Cardiac muscle cell (in vitro differentiated cells and primary cell): ENCODE data around the gene MPPE1. TPM values are rescaled to one million over a fixed set of nuclear protein-coding genes. Genes with fewer than 3 reads are reported as not detected.

Source experiments
- DNase-seq, 2 donors: peaks; one replicate each; pipeline versions ENCODE4 v3.0.0 to v3.0.0-alpha.2; 2010 to 2017; ENCODE audit warnings: low read depth in 1 of 2, low spot score in 1 of 2
- H3K27ac ChIP-seq: fragments of 200-600 bp; sonication (generic); 2 replicates; pipeline ENCODE4 v1.5.1; 2016
- H3K27me3 ChIP-seq: fragments of 200-600 bp; sonication (generic); 2 replicates; pipeline ENCODE4 v1.6.0; 2016; ENCODE audit warnings: control low read depth
- H3K36me3 ChIP-seq: fragments of 200-600 bp; sonication (generic); 2 replicates; pipeline ENCODE4 v1.5.1; 2016; ENCODE audit warnings: control low read depth
- H3K4me1 ChIP-seq: fragments of 200-600 bp; sonication (generic); 2 replicates; pipeline ENCODE4 v1.8.1; 2017; ENCODE audit warnings: low read depth, mild to moderate bottlenecking, mixed run types
- H3K4me3 ChIP-seq: fragments of 200-600 bp; sonication (generic); 2 replicates; pipeline ENCODE4 v1.5.1; 2016; ENCODE audit warnings: mild to moderate bottlenecking
- H3K9me3 ChIP-seq: fragments of 200-600 bp; sonication (generic); 2 replicates; pipeline ENCODE4 v1.5.1; 2017; ENCODE audit warnings: low read depth, mild to moderate bottlenecking, control low read depth
- polyA plus RNA-seq: library from polyadenylated mRNA; unstranded; fragments of >200 nt; fragmentation: Nextera tagmentation; extraction: Ambion mirVana; gene quantifications from 2 replicates; pipeline ENCODE4 v1.2.1, GENCODE V29; 2016
- total RNA-seq: library from RNA; depleted of rRNA; stranded (reverse); fragments of >200 nt; gene quantifications from 2 replicates; pipeline ENCODE4 v1.2.3, GENCODE V29; 2016
- TF ChIP-seq, protein P1 (sequence below): IDR thresholded peaks from 2 replicates; pipeline ENCODE4 v1.5.1; 2012; ENCODE audit warnings: low read depth, mild to moderate bottlenecking, low read length

Gene MPPE1
- total RNA-seq (11.2 and 14.0 TPM in 2 replicates), polyA plus RNA-seq (34.4 and 44.1 TPM in 2 replicates)

DNA sequence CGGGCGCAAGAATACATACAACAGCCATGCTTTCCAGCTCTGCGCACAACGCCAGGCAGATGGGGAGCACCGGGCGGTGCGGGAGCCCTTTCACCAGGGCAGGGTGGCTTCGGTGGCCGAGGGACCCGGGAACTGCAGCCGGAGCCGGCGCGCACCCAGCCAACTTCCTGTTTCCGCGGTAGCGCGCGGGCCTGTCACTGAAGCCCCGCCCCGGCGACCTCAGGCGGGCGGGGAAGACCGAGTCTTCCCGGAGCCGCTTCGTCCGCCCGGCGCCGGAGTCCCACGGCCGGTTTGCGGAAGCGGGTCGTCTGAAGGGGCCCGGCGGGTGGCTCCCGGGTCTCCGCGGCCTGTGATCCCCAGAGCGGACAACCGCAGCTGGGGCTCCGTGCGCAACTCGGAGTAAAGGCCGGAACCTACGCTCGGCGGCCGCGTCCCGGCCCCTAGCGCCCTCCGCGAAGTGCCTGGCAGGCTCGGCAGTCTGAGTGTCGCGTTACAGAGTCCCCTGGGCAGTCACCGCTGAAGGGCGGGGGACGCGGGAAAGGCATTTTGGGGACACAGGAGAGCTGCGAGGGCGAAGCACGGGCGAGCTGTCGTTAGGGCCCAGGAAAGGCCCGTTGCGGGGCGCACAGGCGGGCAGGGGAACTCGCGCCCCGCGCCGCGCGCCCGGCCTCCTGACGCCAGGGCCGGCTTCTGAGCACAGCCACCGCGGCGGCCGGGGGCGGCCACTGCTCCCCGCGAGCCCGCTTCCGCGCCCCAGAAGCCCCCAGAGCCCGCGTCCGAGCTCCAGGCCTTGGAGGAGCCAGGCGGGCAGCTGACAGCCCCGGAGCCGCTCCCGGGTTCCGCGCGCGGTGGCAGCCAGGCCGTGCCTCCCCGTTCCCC is at the start of gene MPPE1:
Gene MPPE1 (minus strand): TSS at position 136 of the 879 bp plus-strand sequence. CDS start 11,053 bp downstream, outside the sequence.
- H3K36me3 ChIP-seq = no peaks in the 10 kb centered on the region
- H3K4me1 ChIP-seq = peaks cover 4% of the 10 kb centered on the region
- peak within 1 kb of the TSS; percentile 97 for H3K27ac ChIP-seq
- no peaks in the 10 kb centered on the region for H3K27me3 ChIP-seq
- H3K9me3 ChIP-seq = no peaks in the 10 kb centered on the region
- peak within 1 kb of the TSS; percentile 55 for H3K4me3 ChIP-seq
- TF ChIP-seq, protein P1, sequence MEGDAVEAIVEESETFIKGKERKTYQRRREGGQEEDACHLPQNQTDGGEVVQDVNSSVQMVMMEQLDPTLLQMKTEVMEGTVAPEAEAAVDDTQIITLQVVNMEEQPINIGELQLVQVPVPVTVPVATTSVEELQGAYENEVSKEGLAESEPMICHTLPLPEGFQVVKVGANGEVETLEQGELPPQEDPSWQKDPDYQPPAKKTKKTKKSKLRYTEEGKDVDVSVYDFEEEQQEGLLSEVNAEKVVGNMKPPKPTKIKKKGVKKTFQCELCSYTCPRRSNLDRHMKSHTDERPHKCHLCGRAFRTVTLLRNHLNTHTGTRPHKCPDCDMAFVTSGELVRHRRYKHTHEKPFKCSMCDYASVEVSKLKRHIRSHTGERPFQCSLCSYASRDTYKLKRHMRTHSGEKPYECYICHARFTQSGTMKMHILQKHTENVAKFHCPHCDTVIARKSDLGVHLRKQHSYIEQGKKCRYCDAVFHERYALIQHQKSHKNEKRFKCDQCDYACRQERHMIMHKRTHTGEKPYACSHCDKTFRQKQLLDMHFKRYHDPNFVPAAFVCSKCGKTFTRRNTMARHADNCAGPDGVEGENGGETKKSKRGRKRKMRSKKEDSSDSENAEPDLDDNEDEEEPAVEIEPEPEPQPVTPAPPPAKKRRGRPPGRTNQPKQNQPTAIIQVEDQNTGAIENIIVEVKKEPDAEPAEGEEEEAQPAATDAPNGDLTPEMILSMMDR = no peak
- DNase-seq = peak; percentile 87 to 93

GRCh38 chr18:11957636-11958035 is 49.5 kb upstream of the MPPE1 start:
- H3K36me3 ChIP-seq = no peaks in the 10 kb centered on the region
- TF ChIP-seq, protein P1 = no peak
- no peaks in the 10 kb centered on the region for H3K27me3 ChIP-seq
- no peak overlapping the region for H3K27ac ChIP-seq
- no peak for DNase-seq
- H3K9me3 ChIP-seq = no peaks in the 10 kb centered on the region
- no peak overlapping the region for H3K4me3 ChIP-seq
- peaks cover 4% of the 10 kb centered on the region for H3K4me1 ChIP-seq

- H3K4me1 ChIP-seq = peaks cover 6% of the 10 kb centered on the region
- TF ChIP-seq, protein P1 = no peak
- H3K9me3 ChIP-seq = no peaks in the 10 kb centered on the region
- H3K27me3 ChIP-seq = no peaks in the 10 kb centered on the region
- H3K36me3 ChIP-seq = no peaks in the 10 kb centered on the region
- DNase-seq = no peak
- H3K4me3 ChIP-seq = no peak overlapping the region
- no peak overlapping the region for H3K27ac ChIP-seq
Measured at GRCh38 chr18:11956371-11957308, 48.5 kb upstream of the MPPE1 start.

- Histone ChIP-seq H3K4me3 (no peak overlapping the region), H3K9me3 (no peaks in the 10 kb centered on the region), H3K27ac (no peak overlapping the region), H3K36me3 (no peaks in the 10 kb centered on the region), H3K27me3 (no peaks in the 10 kb centered on the region), H3K4me1 (peaks cover 6% of the 10 kb centered on the region)
- TF ChIP-seq, protein P1 = no peak
- DNase-seq = peak in 1 of 2 donors; percentile 94
Measured at GRCh38 chr18:11955239-11956029, 47.3 kb upstream of the MPPE1 start.

GRCh38 chr18:11953113-11953512 is 45.0 kb upstream of the MPPE1 start:
- TF ChIP-seq, protein P1 = no peak
- H3K27ac ChIP-seq = no peak overlapping the region
- H3K9me3 ChIP-seq = no peaks in the 10 kb centered on the region
- no peaks in the 10 kb centered on the region for H3K36me3 ChIP-seq
- H3K27me3 ChIP-seq = no peaks in the 10 kb centered on the region
- no peak overlapping the region for H3K4me3 ChIP-seq
- peaks cover 6% of the 10 kb centered on the region for H3K4me1 ChIP-seq
- DNase-seq = no peak
